ENCODE results near the gene PGLYRP1.

PGLYRP1 gene

DNA sequence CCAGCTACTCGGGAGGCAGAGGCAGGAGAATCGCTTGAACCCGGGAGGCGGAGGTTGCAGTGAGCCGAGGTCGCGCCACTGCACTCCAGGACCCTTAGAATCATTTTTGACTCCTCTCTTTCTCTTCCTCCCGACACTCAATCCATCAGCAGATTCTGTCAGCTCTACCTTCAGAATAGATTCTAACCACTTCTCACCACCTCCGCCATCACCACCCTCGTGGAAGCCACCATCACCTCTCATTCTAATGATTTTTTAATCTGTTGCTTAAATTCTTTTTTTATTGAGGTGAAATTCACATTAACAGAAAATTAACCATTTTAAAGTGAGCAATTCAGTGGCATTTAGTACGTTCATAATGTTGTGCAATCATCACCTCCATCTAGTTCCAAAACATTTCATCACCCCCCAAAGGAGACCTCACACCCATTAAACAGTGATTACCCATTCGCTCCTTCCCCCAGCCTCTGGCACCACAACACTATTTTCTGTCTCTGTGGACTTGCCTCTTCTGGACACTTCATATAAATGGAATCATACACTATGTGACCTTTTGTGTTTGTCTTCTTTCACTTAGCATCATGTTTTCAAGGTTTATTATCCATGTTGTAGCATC lies 32.6 kb downstream of the PGLYRP1 start:
- no peak for DNase-seq (ENCODE audit: extremely low spot score)
- ChIA-PET POLR2A (no interaction called here), CTCF (no interaction called here)
- TF ChIP-seq, protein P1, sequence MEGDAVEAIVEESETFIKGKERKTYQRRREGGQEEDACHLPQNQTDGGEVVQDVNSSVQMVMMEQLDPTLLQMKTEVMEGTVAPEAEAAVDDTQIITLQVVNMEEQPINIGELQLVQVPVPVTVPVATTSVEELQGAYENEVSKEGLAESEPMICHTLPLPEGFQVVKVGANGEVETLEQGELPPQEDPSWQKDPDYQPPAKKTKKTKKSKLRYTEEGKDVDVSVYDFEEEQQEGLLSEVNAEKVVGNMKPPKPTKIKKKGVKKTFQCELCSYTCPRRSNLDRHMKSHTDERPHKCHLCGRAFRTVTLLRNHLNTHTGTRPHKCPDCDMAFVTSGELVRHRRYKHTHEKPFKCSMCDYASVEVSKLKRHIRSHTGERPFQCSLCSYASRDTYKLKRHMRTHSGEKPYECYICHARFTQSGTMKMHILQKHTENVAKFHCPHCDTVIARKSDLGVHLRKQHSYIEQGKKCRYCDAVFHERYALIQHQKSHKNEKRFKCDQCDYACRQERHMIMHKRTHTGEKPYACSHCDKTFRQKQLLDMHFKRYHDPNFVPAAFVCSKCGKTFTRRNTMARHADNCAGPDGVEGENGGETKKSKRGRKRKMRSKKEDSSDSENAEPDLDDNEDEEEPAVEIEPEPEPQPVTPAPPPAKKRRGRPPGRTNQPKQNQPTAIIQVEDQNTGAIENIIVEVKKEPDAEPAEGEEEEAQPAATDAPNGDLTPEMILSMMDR (IDR thresholded peaks at IDR 0.05; ENCODE audit: control extremely low read depth, extremely low read depth, low read depth, missing control alignments) = no peak

GRCh38 chr19:45985321-45985720 lies 37.5 kb downstream of the PGLYRP1 start:
- DNase-seq (ENCODE audit: extremely low spot score) = no peak
- CTCF ChIA-PET = no interaction called here
- POLR2A ChIA-PET = interaction anchor here (1.8 kb wide), 1 partner anchor 10 kb away, joined by 4 read pairs; the partner anchor contains the start of gene CCDC61
- TF ChIP-seq, protein P1 (IDR thresholded peaks at IDR 0.05; ENCODE audit: control extremely low read depth, extremely low read depth, low read depth, missing control alignments) = no peak

DNA sequence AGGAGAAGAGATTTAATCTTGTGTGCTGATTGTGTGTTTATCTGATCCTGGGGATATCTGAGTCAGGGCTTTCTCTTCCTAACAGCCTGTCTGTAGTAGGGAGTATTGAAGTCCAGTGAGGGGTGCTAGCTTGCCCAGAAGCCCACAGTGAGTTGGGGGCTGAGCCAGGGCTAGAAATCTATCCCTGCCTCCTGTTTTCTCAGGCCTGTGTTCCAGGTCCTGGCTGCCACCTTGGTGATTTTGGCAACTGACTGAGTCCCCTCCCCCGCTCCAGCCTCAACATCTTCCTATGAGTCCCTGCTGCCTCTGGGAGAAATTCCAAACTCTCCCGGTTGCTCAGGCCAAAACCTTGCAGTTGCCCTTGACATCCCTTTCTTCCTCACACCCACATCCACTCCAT lies 41.5 kb downstream of the PGLYRP1 start:
- ChIA-PET CTCF (interaction anchor here (1.0 kb wide), 1 partner anchor 70 kb away, joined by 3 read pairs; no protein-coding TSS in a partner anchor), POLR2A (no interaction called here)
- no peak for DNase-seq (ENCODE audit: extremely low spot score)
- TF ChIP-seq, protein P1 (IDR thresholded peaks at IDR 0.05; ENCODE audit: control extremely low read depth, extremely low read depth, low read depth, missing control alignments) = no peak

DNA sequence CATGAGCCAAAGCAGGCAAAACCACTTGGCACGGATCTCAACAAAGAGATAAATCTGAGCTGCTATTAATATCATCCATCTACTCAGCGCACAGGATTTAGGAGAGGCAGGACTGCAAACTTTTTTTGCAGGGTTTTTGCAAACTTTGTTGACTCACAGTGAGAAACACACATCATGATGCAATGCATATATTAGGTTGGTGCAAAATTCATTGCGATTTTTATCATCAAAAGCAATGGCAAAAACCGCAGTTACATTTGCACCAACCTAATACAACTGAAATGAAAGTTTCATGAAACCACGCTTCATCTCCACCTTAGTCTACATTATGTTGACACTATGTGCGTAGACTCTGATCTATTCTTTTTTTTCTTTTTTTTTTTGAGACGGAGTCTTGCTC lies 44.7 kb downstream of the PGLYRP1 start:
- DNase-seq (ENCODE audit: extremely low spot score) = no peak
- ChIA-PET CTCF (interaction anchor here (1.3 kb wide), 1 partner anchor 15 kb away, joined by 4 read pairs; no protein-coding TSS in a partner anchor), POLR2A (no interaction called here)
- TF ChIP-seq, protein P1 (IDR thresholded peaks at IDR 0.05; ENCODE audit: control extremely low read depth, extremely low read depth, low read depth, missing control alignments) = no peak

DNA sequence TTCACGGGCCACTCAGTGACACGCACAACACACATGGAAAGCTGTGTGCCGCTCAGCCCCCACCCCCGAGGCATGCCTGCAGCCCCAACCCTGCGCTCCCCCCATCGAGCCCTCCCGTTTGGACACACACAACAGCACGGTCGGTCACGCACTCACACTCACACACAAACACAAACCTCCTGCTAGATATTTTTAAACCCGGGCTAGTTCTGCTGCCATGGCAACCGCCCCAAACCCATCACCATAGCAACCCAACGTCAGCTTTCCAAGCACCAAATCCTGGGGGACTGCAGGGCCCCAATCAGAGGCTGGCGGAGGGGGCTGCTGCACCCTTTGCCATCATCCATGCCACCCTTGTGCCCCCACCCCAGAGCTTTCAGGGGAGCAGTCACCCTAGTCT lies 46.7 kb downstream of the PGLYRP1 start:
- DNase-seq (ENCODE audit: extremely low spot score) = no peak
- CTCF ChIA-PET = no interaction called here
- POLR2A ChIA-PET = no interaction called here

DNA sequence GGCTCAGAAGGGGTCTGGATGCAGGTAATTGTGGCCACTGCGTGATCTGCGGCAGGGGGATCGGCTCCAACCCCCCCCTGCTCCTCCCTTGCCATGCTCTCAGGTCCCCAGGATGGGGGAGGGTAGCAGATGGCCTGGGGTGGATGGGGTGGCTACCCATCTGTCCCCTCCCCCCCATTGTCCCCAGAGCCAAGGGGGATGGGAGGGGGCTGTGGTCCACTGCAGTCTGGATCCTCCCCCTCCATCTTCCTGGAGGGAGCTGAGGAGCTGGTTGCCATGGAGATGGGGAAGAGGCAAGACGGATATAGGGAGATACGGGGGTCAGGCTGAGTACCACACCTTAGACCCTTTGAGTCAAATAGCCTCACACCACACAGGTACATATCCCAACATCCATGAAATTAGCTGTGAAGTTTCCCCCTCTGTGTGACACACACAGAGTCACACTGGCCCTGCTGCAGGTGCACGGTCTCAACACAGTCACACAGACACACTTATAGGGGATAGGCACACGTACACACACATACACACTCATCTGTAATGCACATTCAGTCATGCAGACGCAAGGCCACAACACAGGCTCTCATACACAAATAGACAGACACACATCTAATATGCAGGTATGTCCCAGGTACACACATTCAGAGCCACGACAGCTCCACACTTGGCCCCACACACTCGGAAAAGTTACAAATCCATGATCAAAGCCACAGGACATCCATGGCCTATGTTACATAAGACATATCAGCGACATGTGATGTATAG lies 47.4 kb downstream of the PGLYRP1 start:
- DNase-seq (ENCODE audit: extremely low spot score) = no peak
- TF ChIP-seq, protein P1 (IDR thresholded peaks at IDR 0.05; ENCODE audit: control extremely low read depth, extremely low read depth, low read depth, missing control alignments) = no peak
- POLR2A ChIA-PET = no interaction called here
- CTCF ChIA-PET = no interaction called here

More for the DNA sequence above, 46.7 kb downstream of the PGLYRP1 start:
- TF ChIP-seq, protein P1 (IDR thresholded peaks at IDR 0.05; ENCODE audit: control extremely low read depth, extremely low read depth, low read depth, missing control alignments) = no peak

Data from GM10248 (cell line).